Right lobe of liver (tissue), 6 donors: ENCODE results near the gene HECW1. TPM values are rescaled to one million over a fixed set of nuclear protein-coding genes. Genes with fewer than 3 reads are reported as not detected.

Source experiments
- ATAC-seq, 4 donors: fragments of 200-7000 bp; cut with Tn5 transposase; one replicate each; pipeline ENCODE4 v1.9.1; 2020; ENCODE audit warnings: mild to moderate bottlenecking in 4 of 4, moderate library complexity in 4 of 4
- DNase-seq, 3 donors: peaks; one replicate each; pipeline ENCODE4 v3.0.0-alpha.2; 2020
- H3K27ac ChIP-seq, 3 donors: fragments of 200-600 bp; one replicate each; pipeline ENCODE4 v1.8.0; 2022
- H3K27me3 ChIP-seq, 2 donors: fragments of 200-600 bp; one replicate each; pipeline ENCODE4 v1.8.0; 2022
- H3K36me3 ChIP-seq, 4 donors: fragments of 200-600 bp; sonication (generic) in 1 of 4; one replicate each; pipeline versions ENCODE4 v1.5.1 to v1.8.0; 2017 to 2022; ENCODE audit warnings: control low read depth in 1 of 4
- H3K4me1 ChIP-seq, 4 donors: fragments of 200-600 bp; sonication (generic) in 1 of 4; one replicate each; pipeline versions ENCODE4 v1.5.1 to v1.8.0; 2017 to 2022; ENCODE audit warnings: control low read depth in 1 of 4
- H3K4me3 ChIP-seq, 3 donors: fragments of 200-600 bp; one replicate each; pipeline ENCODE4 v1.8.0; 2022
- H3K9me3 ChIP-seq, 4 donors: fragments of 200-600 bp; sonication (generic) in 1 of 4; one replicate each; pipeline versions ENCODE4 v1.5.1 to v1.8.0; 2017 to 2022; ENCODE audit warnings: control low read depth in 1 of 4
- CTCF ChIP-seq, 4 donors: fragments of 200-600 bp in 3 of 4; fragments of 450-650 bp in 1 of 4; IDR thresholded peaks; one replicate each; pipeline versions ENCODE4 v1.5.1 to v1.8.0; 2016 to 2022; ENCODE audit warnings: antibody characterized with exemption in 4 of 4, mild to moderate bottlenecking in 2 of 4
- POLR2A ChIP-seq: fragments of 450-650 bp; IDR thresholded peaks from one replicate; pipeline ENCODE4 v1.6.1; 2017; ENCODE audit warnings: antibody characterized with exemption, mild to moderate bottlenecking
- WGBS: methylation state at CpG from one replicate; pipeline ENCODE4 v1.1.6; 2018; ENCODE audit warnings: low coverage, low lambda C conversion rate; ENCODE audit not compliant: insufficient coverage; ENCODE audit errors: missing lambda C conversion rate; 5-methylcytosine and 5-hydroxymethylcytosine counted together
- intact Hi-C, 2 donors: fragments of 100-400 bp; cut with DNase I; formaldehyde crosslinking; loops; one replicate each; pipeline versions ENCODE4 v1.11.2 to v1.14.1; 2022
- total RNA-seq, 6 experiments: library from RNA; depleted of rRNA in 2 of 6; stranded (reverse); fragments of >200 nt in 2 of 6; fragmentation: NEBNext Ultra II Directional in 3 of 6; extraction: Animal tissue kit (Norgen Biotek cat#: 25700) in 3 of 6; gene quantifications; one replicate each; pipeline versions ENCODE4 v1.1.0 to v1.2.4, GENCODE V29; 2016 to 2023
- donor health status: DM: no; HTN: yes; CAD: no.
- donor health status: DM: no; HTN: no; CAD: no.
- donor health status: DM: no; HTN: no; CAD: no.
- donor health status: DM: no; HTN: yes; CAD: no.
- donor health status: DM: no; HTN: yes; CAD: no.

Gene HECW1
- total RNA-seq, 6 experiments from 2014 or later = 0.02 to 0.87 (median 0.09) TPM; not detected in 1

GRCh38 chr7:43395351-43395750 is 282.9 kb downstream of the HECW1 start:
- WGBS = 31% methylated on average over 2 of the region's 2 CpGs
- Histone ChIP-seq H3K4me3 (no peak overlapping the region), H3K4me1 (no peaks in the 10 kb centered on the region), H3K9me3 (no peaks in the 10 kb centered on the region), H3K36me3 (no peaks in the 10 kb centered on the region), H3K27ac (no peak overlapping the region), H3K27me3 (no peaks in the 10 kb centered on the region)
- TF ChIP-seq POLR2A (no peak), CTCF (IDR thresholded peaks at IDR 0.05) (no peak)
- intact Hi-C loops = no loop called here
- DNase-seq (no peak), ATAC-seq (no peak)

- ATAC-seq (no peak), DNase-seq (no peak)
- Histone ChIP-seq H3K9me3 (no peaks in the 10 kb centered on the region), H3K36me3 (no peaks in the 10 kb centered on the region), H3K4me1 (no peaks in the 10 kb centered on the region), H3K27me3 (no peaks in the 10 kb centered on the region), H3K27ac (no peak overlapping the region), H3K4me3 (no peak overlapping the region)
- TF ChIP-seq CTCF (IDR thresholded peaks at IDR 0.05) = no peak
- TF ChIP-seq POLR2A = no peak
- WGBS = 41% methylated on average over 2 of the region's 2 CpGs
- intact Hi-C loops = no loop called here
Measured at GRCh38 chr7:43396187-43396740, 283.8 kb downstream of the HECW1 start.

DNA sequence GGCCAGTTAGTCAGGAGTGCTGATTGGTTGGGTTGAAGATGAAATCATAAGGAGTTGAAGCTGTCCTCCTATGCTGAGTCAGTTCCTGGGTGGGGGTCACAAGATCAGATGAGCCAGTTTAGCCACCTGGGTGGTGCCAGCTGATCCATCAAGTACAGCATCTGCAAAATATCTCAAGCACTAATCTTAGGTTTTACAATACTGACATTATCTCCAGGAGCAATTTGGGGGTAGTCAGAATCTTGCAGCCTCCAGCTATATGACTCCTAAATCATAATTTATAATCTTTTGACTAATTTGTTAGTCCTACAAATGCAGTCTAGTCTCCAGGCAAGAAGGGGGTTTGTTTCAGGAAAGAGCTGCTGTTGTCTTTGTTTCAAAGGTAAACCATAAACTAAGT is 286.4 kb downstream of the HECW1 start:
- DNase-seq = no peak
- no peak overlapping the region for H3K27ac ChIP-seq
- H3K36me3 ChIP-seq = no peaks in the 10 kb centered on the region
- H3K27me3 ChIP-seq = no peaks in the 10 kb centered on the region
- no peaks in the 10 kb centered on the region for H3K4me1 ChIP-seq
- no peak overlapping the region for H3K4me3 ChIP-seq
- H3K9me3 ChIP-seq = no peaks in the 10 kb centered on the region
- no peak for ATAC-seq
- intact Hi-C loops = no loop called here
- TF ChIP-seq POLR2A (no peak), CTCF (IDR thresholded peaks at IDR 0.05) (no peak)

- DNase-seq = no peak
Measured at GRCh38 chr7:43405948-43406347, 293.5 kb downstream of the HECW1 start.

More at GRCh38 chr7:43405948-43406347, 293.5 kb downstream of the HECW1 start:
- H3K4me1 ChIP-seq = no peaks in the 10 kb centered on the region
- H3K27me3 ChIP-seq = no peaks in the 10 kb centered on the region
- no peak overlapping the region for H3K27ac ChIP-seq
- TF ChIP-seq POLR2A = no peak
- no peak for TF ChIP-seq CTCF (IDR thresholded peaks at IDR 0.05)
- ATAC-seq = no peak
- H3K4me3 ChIP-seq = no peak overlapping the region
- 86% methylated on average over 2 of the region's 2 CpGs for WGBS
- intact Hi-C loops = no loop called here
- no peaks in the 10 kb centered on the region for H3K36me3 ChIP-seq
- H3K9me3 ChIP-seq = no peaks in the 10 kb centered on the region
